Panc1 (cell line): Measurements from ENCODE around the gene SYDE2. TPM values are rescaled to one million over a fixed set of nuclear protein-coding genes. Genes with fewer than 3 reads are reported as not detected.

ENCODE experiments used
- ATAC-seq: fragments of 200-7000 bp; cut with Tn5 transposase; 2 replicates; pipeline ENCODE4 v1.9.1; 2020; ENCODE audit warnings: mild to moderate bottlenecking, moderate library complexity
- BruUV-seq: library from RNA; stranded (reverse); fragments of 400-500 nt; replicated peaks from 2 replicates; lab custom pipeline; 2021; lab: Mats Ljungman, UMichigan
- CTCF ChIA-PET: fragments of 300-600 bp; sonication (Branson Sonifier 250); formaldehyde crosslinking; loops from one replicate; lab custom pipeline; 2022; ENCODE audit warnings: antibody characterized with exemption; lab: Charles Lee
- POLR2A ChIA-PET: fragments of 300-600 bp; sonication (Branson Sonifier 250); formaldehyde crosslinking; loops from one replicate; lab custom pipeline; 2022; ENCODE audit warnings: antibody characterized with exemption; lab: Charles Lee
- DNase-seq: peaks from one replicate; pipeline ENCODE4 v3.0.0-alpha.2; 2010; ENCODE audit warnings: low read depth, low spot score
- H3K27ac ChIP-seq: 2 replicates; pipeline ENCODE4 v1.5.1; 2011; ENCODE audit warnings: mild to moderate bottlenecking, low read length, inconsistent platforms
- H3K27me3 ChIP-seq: fragments of 200-500 bp; sonication (Bioruptor generic); 2 replicates; pipeline ENCODE4 v1.6.0; 2014; ENCODE audit warnings: low read length, inconsistent platforms; ENCODE audit not compliant: control insufficient read depth, insufficient read depth
- H3K36me3 ChIP-seq: fragments of 200-500 bp; sonication (Bioruptor generic); 2 replicates; pipeline ENCODE4 v1.5.1; 2014; ENCODE audit warnings: inconsistent platforms, mild to moderate bottlenecking, low read length, moderate library complexity; ENCODE audit not compliant: control insufficient read depth, insufficient read depth
- H3K4me1 ChIP-seq: 2 replicates; pipeline ENCODE4 v1.5.1; 2011; ENCODE audit warnings: inconsistent platforms, mild to moderate bottlenecking, low read length, moderate library complexity; ENCODE audit not compliant: control insufficient read depth, insufficient read depth
- H3K4me3 ChIP-seq, 2 experiments: 2 replicates each; pipeline ENCODE4 v1.5.1; 2011 to 2012; ENCODE audit warnings: low read depth in 2 of 2, low read length in 2 of 2, mild to moderate bottlenecking in 2 of 2, inconsistent platforms in 1 of 2, moderate library complexity in 1 of 2
- H3K9me3 ChIP-seq: fragments of 200-500 bp; sonication (Bioruptor generic); 2 replicates; pipeline ENCODE4 v1.5.1; 2014; ENCODE audit warnings: low read depth, mild to moderate bottlenecking, inconsistent platforms, low read length, moderate library complexity; ENCODE audit not compliant: control insufficient read depth, insufficient read depth
- CTCF ChIP-seq: fragments of 450-650 bp; IDR thresholded peaks from 2 replicates; pipeline ENCODE4 v1.5.1; 2017; ENCODE audit warnings: mild to moderate bottlenecking
- POLR2AphosphoS5 ChIP-seq: IDR thresholded peaks from 2 replicates; pipeline ENCODE4 v1.6.1; 2012; ENCODE audit warnings: mild to moderate bottlenecking, low read depth, low read length, moderate library complexity
- REST ChIP-seq, 2 experiments: IDR thresholded peaks; 2 replicates each; pipeline ENCODE4 v1.6.1; 2011 to 2012; ENCODE audit warnings: low read depth in 2 of 2, control low read depth in 1 of 2, low read length in 1 of 2, mild to moderate bottlenecking in 1 of 2, moderate library complexity in 1 of 2; ENCODE audit not compliant: insufficient read depth in 1 of 2
- SIN3A ChIP-seq: IDR thresholded peaks from 2 replicates; pipeline ENCODE4 v1.6.1; 2012; ENCODE audit warnings: low read depth, mild to moderate bottlenecking, low read length, moderate library complexity, borderline replicate concordance; ENCODE audit not compliant: insufficient read depth
- TCF7L2 ChIP-seq: IDR thresholded peaks from 2 replicates; pipeline ENCODE4 v1.6.1; 2011; ENCODE audit warnings: mild to moderate bottlenecking, low read depth, low read length, inconsistent platforms
- in situ Hi-C: cut with HindIII; loops from 2 replicates; pipeline ENCODE4 v1.10.0; 2016; ENCODE audit warnings: low sequenced_read_pairs, low pct_unique_long_range_greater_than_20kb
- intact Hi-C: fragments of 100-400 bp; cut with micrococcal nuclease; formaldehyde crosslinking; loops from one replicate; pipeline ENCODE4 v1.10.0; 2022; ENCODE audit not compliant: unreplicated experiment
- total RNA-seq: library from RNA; stranded (reverse); gene quantifications from one replicate; pipeline ENCODE4 v1.2.1, GENCODE V29; 2021; ENCODE audit not compliant: unreplicated experiment

Gene SYDE2
- total RNA-seq, 1 experiment from 2014 or later = 18.2 TPM

- Histone ChIP-seq H3K36me3 (peaks cover 2% of the 10 kb centered on the region; the same call in 1 of the 2 replicates), H3K27ac (peak overlapping the region; percentile 90), H3K4me1 (peaks cover 56% of the 10 kb centered on the region), H3K27me3 (no peaks in the 10 kb centered on the region), H3K4me3 (peak overlapping the region; percentile 78 to 81), H3K9me3 (no peaks in the 10 kb centered on the region)
- intact Hi-C loops (loop anchor here (2.0 kb wide), 2 partner anchors 13 to 55 kb away; no protein-coding TSS in a partner anchor), in situ Hi-C loops (no loop called here)
- DNase-seq = no peak
- peak; percentile 83 for ATAC-seq
- BruUV-seq = no TSS peak
- POLR2A ChIA-PET = interaction anchor here (0.7 kb wide), 1 partner anchor 69 kb away, joined by 3 read pairs; no protein-coding TSS in a partner anchor
- TF ChIP-seq TCF7L2 (no peak), SIN3A (no peak; the same call in 1 of the 2 replicates), POLR2AphosphoS5 (peak; percentile 9)
- CTCF ChIA-PET = interaction anchor here (0.5 to 1.7 kb wide), 3 partner anchors 53 to 581 kb away, joined by 3 to 7 read pairs (median 5); no protein-coding TSS in a partner anchor
Observed at GRCh38 chr1:85201340-85202091, 700 bp upstream of the SYDE2 start.

- TF ChIP-seq SIN3A = peak; percentile 42; the same call in 1 of the 2 replicates
- TF ChIP-seq REST (IDR thresholded peaks at IDR 0.05; ENCODE audit: insufficient read depth in 1 of 2, low read depth in 2 of 2, low read length in 1 of 2) = no peak
- ChIA-PET CTCF (interaction anchor here (0.7 to 1.7 kb wide), 2 partner anchors 49 to 55 kb away, joined by 3 to 5 read pairs; no protein-coding TSS in a partner anchor), POLR2A (no interaction called here)
- DNase-seq = no peak
- ATAC-seq = no peak; the same call in 1 of the 2 replicates
- no peaks in the 10 kb centered on the region for H3K27me3 ChIP-seq
- H3K4me1 ChIP-seq = peaks cover 62% of the 10 kb centered on the region
- peaks cover 2% of the 10 kb centered on the region; the same call in 1 of the 2 replicates for H3K36me3 ChIP-seq
- H3K27ac ChIP-seq = peak overlapping the region; percentile 82
- BruUV-seq = TSS peak; percentile 73
- intact Hi-C loops (loop anchor here (2.0 kb wide), 2 partner anchors 15 to 57 kb away; no protein-coding TSS in a partner anchor), in situ Hi-C loops (no loop called here)
- H3K9me3 ChIP-seq = no peaks in the 10 kb centered on the region
- H3K4me3 ChIP-seq = peak overlapping the region; percentile 78 to 81
Observed at GRCh38 chr1:85199667-85200462, 951 bp downstream of the SYDE2 start.

- intact Hi-C loops = no loop called here
- H3K4me3 ChIP-seq = peak overlapping the region in 1 of 2 experiments; percentile 78; a peak in 3 of 4 replicates
- peak overlapping the region; percentile 82; the same call in 1 of the 2 replicates for H3K27ac ChIP-seq
- ATAC-seq (no peak), DNase-seq (no peak)
- peaks cover 52% of the 10 kb centered on the region for H3K4me1 ChIP-seq
- POLR2A ChIA-PET = interaction anchor here (0.6 kb wide), 1 partner anchor 34 kb away, joined by 3 read pairs; no protein-coding TSS in a partner anchor
- no peak for TF ChIP-seq CTCF
- H3K36me3 ChIP-seq = peaks cover 2% of the 10 kb centered on the region; the same call in 1 of the 2 replicates
- CTCF ChIA-PET = interaction anchor here (0.7 kb wide), 1 partner anchor 50 kb away, joined by 3 read pairs; no protein-coding TSS in a partner anchor
- H3K9me3 ChIP-seq = no peaks in the 10 kb centered on the region
- H3K27me3 ChIP-seq = no peaks in the 10 kb centered on the region
- no TSS peak for BruUV-seq
- in situ Hi-C loops = no loop called here
Observed at GRCh38 chr1:85198864-85199263, 2.0 kb downstream of the SYDE2 start.
